Psoas muscle (tissue), 8 donors: ENCODE data around the gene ZBTB44. TPM values are rescaled to one million over a fixed set of nuclear protein-coding genes. Genes with fewer than 3 reads are reported as not detected.
"Not testable (repeated sequence)": the region's sequence is repeated elsewhere in the genome, so short reads cannot be mapped to it uniquely, and the experiment has no call there.

Source experiments
- ATAC-seq, 4 donors: fragments of 200-7000 bp; cut with Tn5 transposase; one replicate each; pipeline ENCODE4 v1.9.1; 2020; ENCODE audit warnings: moderate library complexity in 3 of 4, mild to moderate bottlenecking in 2 of 4
- DNase-seq, 2 donors: peaks; one replicate each; pipeline ENCODE4 v3.0.0-alpha.2; 2020
- H3K27ac ChIP-seq: fragments of 200-600 bp; one replicate; pipeline ENCODE4 v1.8.0; 2022
- H3K27me3 ChIP-seq, 3 donors: fragments of 200-600 bp in 1 of 3; one replicate each; pipeline versions ENCODE4 v1.6.1 to v1.8.0; 2013 to 2022; ENCODE audit warnings: low read length in 2 of 3, mild to moderate bottlenecking in 2 of 3, moderate library complexity in 1 of 3; ENCODE audit not compliant: insufficient read depth in 3 of 3
- H3K36me3 ChIP-seq, 2 donors: fragments of 200-600 bp in 1 of 2; one replicate each; pipeline versions ENCODE4 v1.6.1 to v1.8.0; 2013 to 2022; ENCODE audit warnings: low read depth in 1 of 2, mild to moderate bottlenecking in 1 of 2, moderate library complexity in 1 of 2; ENCODE audit not compliant: insufficient read depth in 1 of 2
- H3K4me1 ChIP-seq: fragments of 200-600 bp; one replicate; pipeline ENCODE4 v1.8.0; 2022
- H3K4me3 ChIP-seq: fragments of 200-600 bp; one replicate; pipeline ENCODE4 v1.8.0; 2022; ENCODE audit warnings: mild to moderate bottlenecking
- H3K9me3 ChIP-seq: fragments of 200-600 bp; one replicate; pipeline ENCODE4 v1.8.0; 2022
- WGBS, 3 donors: extraction: QIAGEN DNeasy Blood & Tissue Kit; methylation state at CpG; one replicate each; pipeline versions ENCODE4 v1.1.6 to v1.1.7; 2013; 5-methylcytosine and 5-hydroxymethylcytosine counted together
- intact Hi-C, 2 donors: fragments of 100-400 bp; cut with DNase I; formaldehyde crosslinking; loops; one replicate each; pipeline versions ENCODE4 v1.11.0 to v1.14.2; 2022
- polyA plus RNA-seq, 3 donors: library from polyadenylated mRNA; stranded (reverse); fragments of 200-250 nt; gene quantifications; one replicate each; pipeline ENCODE4 v1.2.3, GENCODE V29; 2013
- total RNA-seq, 4 donors: library from RNA; stranded (reverse); fragmentation: NEBNext Ultra II Directional in 2 of 4; extraction: Animal tissue kit (Norgen Biotek cat#: 25700) in 2 of 4; gene quantifications; one replicate each; pipeline versions ENCODE4 v1.2.1 to v1.2.4, GENCODE V29; 2021 to 2023
- TF ChIP-seq, protein P1 (sequence below): fragments of 200-600 bp; IDR thresholded peaks from one replicate; pipeline ENCODE4 v1.8.0; 2022; ENCODE audit warnings: antibody characterized with exemption
- donor health status: healthy with polysubstance abuse.
- donor health status: DM: no; HTN: no; CAD: no; lungs with moderate emphysema.
- donor health status: Bipolar disorder and iron deficiency.
- donor health status: healthy.
- donor health status: DM: yes; HTN: yes; CAD: no.
- donor health status: DM: no; HTN: no; CAD: no.
- donor health status: DM: no; HTN: no; CAD: no.
- donor health status: DM: yes; HTN: yes; CAD: no.

ZBTB44 gene
- total and polyA plus RNA-seq, 7 donors, result 8.6 to 77.2 (median 58.6) TPM

DNA sequence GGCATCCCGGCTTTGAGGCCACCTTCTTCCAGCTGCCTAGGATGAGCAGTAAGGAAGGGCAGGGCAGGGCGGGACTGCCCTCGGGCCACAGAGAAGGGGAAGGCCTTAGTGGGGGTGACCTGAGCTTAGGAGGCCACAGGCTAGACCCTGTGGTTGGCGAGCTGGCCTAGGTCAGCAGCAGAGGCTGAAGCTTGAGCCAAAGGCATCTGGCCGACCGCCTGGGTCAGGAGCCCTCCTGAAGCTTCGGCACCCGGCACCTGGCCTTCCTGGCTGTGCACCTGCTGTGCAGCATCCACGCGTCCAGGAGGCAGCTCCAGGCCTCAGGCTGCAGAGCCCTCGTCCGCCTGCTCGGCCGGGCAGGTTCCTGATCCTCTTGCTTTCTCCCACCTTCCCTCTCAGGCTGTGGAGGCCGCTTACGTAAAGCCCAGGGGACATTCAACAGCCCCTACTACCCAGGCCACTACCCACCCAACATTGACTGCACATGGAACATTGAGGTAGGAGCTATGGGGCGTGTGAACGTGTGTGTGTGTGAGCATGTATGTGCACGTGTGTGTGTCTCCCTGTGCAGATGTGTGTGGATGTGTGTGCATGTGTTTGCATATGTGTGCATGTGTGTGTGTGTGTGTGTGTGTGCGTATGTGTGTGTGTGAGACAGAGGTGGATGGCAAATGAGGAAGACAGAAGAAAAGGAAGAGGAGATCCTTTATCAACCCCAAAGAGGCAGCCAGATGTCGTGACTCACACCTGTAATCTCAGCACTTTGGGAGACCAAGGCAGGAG, 120.3 kb downstream of the ZBTB44 start:
- Histone ChIP-seq H3K4me1 (no peaks in the 10 kb centered on the region), H3K27ac (no peak overlapping the region), H3K4me3 (no peak overlapping the region), H3K9me3 (no peaks in the 10 kb centered on the region), H3K27me3 (no peaks in the 10 kb centered on the region), H3K36me3 (no peaks in the 10 kb centered on the region)
- TF ChIP-seq, protein P1, sequence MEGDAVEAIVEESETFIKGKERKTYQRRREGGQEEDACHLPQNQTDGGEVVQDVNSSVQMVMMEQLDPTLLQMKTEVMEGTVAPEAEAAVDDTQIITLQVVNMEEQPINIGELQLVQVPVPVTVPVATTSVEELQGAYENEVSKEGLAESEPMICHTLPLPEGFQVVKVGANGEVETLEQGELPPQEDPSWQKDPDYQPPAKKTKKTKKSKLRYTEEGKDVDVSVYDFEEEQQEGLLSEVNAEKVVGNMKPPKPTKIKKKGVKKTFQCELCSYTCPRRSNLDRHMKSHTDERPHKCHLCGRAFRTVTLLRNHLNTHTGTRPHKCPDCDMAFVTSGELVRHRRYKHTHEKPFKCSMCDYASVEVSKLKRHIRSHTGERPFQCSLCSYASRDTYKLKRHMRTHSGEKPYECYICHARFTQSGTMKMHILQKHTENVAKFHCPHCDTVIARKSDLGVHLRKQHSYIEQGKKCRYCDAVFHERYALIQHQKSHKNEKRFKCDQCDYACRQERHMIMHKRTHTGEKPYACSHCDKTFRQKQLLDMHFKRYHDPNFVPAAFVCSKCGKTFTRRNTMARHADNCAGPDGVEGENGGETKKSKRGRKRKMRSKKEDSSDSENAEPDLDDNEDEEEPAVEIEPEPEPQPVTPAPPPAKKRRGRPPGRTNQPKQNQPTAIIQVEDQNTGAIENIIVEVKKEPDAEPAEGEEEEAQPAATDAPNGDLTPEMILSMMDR, result no peak
- intact Hi-C loops, result no loop called here
- ATAC-seq (no peak), DNase-seq (no peak)
- 85 to 92% (median 88%) methylated on average over 21 of the region's 21 CpGs for WGBS, 3 donors

DNA sequence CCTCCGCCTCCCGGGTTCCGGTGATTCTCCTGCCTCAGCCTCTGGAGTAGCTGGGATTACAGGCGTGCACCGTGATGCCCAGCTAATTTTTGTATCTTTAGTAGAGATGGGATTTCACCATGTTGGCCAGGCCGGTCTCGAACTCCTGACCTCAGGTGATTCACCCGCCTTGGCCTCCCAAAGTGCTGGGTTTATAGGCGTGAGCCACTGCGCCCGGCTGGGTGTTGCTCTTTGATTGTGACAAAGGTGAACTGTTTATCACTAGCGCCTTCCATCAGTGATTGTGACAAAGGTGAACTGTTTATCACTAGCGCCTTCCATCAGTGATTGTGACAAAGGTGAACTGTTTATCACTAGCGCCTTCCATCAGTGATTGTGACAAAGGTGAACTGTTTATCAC, 121.2 kb downstream of the ZBTB44 start:
- H3K4me1 ChIP-seq, H3K9me3 ChIP-seq, H3K27me3 ChIP-seq, H3K4me3 ChIP-seq, intact Hi-C loops, H3K36me3 ChIP-seq, DNase-seq, H3K27ac ChIP-seq, ATAC-seq: not testable (repeated sequence)
- 92 to 96% (median 94%) methylated on average over 14 of the region's 14 CpGs for WGBS, 3 donors

DNA sequence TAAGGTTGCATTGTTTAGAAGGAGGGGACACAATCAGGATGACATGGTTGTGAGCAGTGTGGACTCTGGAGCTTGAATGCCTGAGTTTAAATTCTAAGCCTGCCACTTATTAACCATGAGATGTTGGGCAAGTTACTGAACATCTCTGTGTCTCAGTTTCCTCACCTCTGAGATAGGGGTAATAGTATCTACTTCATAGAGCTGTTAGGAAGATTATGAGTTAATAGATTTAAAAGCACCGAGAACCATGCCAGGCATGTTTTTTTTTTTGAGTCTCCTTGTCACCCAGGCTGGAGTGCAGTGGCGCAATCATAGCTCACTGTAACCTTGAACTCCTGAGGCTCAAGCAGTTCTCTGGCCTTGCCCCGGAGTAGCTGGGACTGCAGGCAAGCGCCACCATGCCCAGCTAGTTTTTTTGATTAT, 121.9 kb downstream of the ZBTB44 start:
- Histone ChIP-seq H3K36me3 (no peaks in the 10 kb centered on the region), H3K27ac (no peak overlapping the region), H3K27me3 (no peaks in the 10 kb centered on the region), H3K9me3 (no peaks in the 10 kb centered on the region), H3K4me1 (no peaks in the 10 kb centered on the region), H3K4me3 (no peak overlapping the region)
- 72 to 78% (median 74%) methylated on average over 4 of the region's 4 CpGs for WGBS, 3 donors
- DNase-seq (no peak), ATAC-seq (no peak)
- intact Hi-C loops, result no loop called here
- TF ChIP-seq, protein P1, result no peak

DNA sequence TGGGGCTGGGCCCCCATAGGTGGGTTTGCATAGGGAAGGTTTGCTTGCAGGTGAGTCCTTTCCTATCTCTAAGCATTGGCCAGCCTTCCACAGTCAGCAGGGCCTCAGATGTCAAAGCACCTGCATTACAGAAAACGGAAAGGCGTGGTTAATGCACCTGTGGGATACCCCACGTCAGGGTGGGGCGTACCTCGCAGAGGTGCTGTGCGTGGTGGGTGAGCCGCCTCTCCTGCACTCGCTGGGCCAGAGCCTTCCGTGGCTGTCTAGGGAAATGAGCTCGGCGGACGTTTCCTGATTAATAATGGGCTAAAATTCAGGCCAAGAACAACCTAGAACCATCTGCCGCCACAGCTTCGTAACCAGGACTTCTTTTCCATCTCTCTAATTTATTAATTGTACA, 122.8 kb downstream of the ZBTB44 start:
- DNase-seq (no peak), ATAC-seq (no peak)
- Histone ChIP-seq H3K4me3 (no peak overlapping the region), H3K9me3 (no peaks in the 10 kb centered on the region), H3K27me3 (no peaks in the 10 kb centered on the region), H3K4me1 (no peaks in the 10 kb centered on the region), H3K27ac (no peak overlapping the region), H3K36me3 (no peaks in the 10 kb centered on the region)
- TF ChIP-seq, protein P1, result no peak
- intact Hi-C loops, result no loop called here
- 83 to 86% (median 85%) methylated on average over 14 of the region's 14 CpGs for WGBS, 3 donors

DNA sequence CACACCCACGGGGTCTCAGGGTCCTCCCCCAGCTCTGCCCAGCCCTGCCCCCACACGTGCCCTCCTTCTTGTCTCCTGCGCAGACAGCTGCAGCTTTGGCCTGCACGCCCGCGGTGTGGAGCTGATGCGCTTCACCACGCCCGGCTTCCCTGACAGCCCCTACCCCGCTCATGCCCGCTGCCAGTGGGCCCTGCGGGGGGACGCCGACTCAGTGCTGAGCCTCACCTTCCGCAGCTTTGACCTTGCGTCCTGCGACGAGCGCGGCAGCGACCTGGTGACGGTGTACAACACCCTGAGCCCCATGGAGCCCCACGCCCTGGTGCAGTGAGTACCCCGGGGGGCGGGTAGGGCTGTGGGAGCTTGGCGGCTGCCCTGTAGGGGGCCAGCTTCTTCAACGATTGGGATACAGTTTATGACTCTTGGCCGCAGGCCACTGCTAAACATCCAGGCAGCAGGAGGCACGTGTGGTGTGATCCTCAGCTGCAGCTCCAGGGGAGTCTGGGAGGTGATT, 124.3 kb downstream of the ZBTB44 start:
- 81 to 85% (median 83%) methylated on average over 29 of the region's 29 CpGs for WGBS, 3 donors
- TF ChIP-seq, protein P1, result no peak
- no peak for ATAC-seq
- DNase-seq, result no peak
- Histone ChIP-seq H3K4me3 (no peak overlapping the region), H3K9me3 (no peaks in the 10 kb centered on the region), H3K4me1 (no peaks in the 10 kb centered on the region), H3K27ac (no peak overlapping the region), H3K27me3 (no peaks in the 10 kb centered on the region), H3K36me3 (no peaks in the 10 kb centered on the region)
- intact Hi-C loops, result no loop called here
